PFSK-1 (cell line): Measurements from ENCODE around the gene NRCAM.

Experiments used
- SIN3A ChIP-seq: IDR thresholded peaks from 2 replicates; pipeline ENCODE4 v1.6.1; 2012; ENCODE audit warnings: mild to moderate bottlenecking, low read length, moderate library complexity, borderline replicate concordance; ENCODE audit not compliant: insufficient read depth
- TAF1 ChIP-seq: IDR thresholded peaks from 2 replicates; pipeline ENCODE4 v1.6.1; 2012; ENCODE audit warnings: low read length, control low read depth, borderline replicate concordance; ENCODE audit not compliant: insufficient read depth
- TF ChIP-seq, protein P1 (sequence below), 2 experiments: IDR thresholded peaks; 2 replicates each; pipeline versions ENCODE4 v1.6.1 to v1.8.0; 2011 to 2012; ENCODE audit warnings: low read depth in 2 of 2, low read length in 2 of 2, control low read depth in 1 of 2, inconsistent platforms in 1 of 2, mild to moderate bottlenecking in 1 of 2, moderate library complexity in 1 of 2; ENCODE audit not compliant: insufficient read depth in 1 of 2

- no peak for TF ChIP-seq TAF1
- TF ChIP-seq, protein P1, sequence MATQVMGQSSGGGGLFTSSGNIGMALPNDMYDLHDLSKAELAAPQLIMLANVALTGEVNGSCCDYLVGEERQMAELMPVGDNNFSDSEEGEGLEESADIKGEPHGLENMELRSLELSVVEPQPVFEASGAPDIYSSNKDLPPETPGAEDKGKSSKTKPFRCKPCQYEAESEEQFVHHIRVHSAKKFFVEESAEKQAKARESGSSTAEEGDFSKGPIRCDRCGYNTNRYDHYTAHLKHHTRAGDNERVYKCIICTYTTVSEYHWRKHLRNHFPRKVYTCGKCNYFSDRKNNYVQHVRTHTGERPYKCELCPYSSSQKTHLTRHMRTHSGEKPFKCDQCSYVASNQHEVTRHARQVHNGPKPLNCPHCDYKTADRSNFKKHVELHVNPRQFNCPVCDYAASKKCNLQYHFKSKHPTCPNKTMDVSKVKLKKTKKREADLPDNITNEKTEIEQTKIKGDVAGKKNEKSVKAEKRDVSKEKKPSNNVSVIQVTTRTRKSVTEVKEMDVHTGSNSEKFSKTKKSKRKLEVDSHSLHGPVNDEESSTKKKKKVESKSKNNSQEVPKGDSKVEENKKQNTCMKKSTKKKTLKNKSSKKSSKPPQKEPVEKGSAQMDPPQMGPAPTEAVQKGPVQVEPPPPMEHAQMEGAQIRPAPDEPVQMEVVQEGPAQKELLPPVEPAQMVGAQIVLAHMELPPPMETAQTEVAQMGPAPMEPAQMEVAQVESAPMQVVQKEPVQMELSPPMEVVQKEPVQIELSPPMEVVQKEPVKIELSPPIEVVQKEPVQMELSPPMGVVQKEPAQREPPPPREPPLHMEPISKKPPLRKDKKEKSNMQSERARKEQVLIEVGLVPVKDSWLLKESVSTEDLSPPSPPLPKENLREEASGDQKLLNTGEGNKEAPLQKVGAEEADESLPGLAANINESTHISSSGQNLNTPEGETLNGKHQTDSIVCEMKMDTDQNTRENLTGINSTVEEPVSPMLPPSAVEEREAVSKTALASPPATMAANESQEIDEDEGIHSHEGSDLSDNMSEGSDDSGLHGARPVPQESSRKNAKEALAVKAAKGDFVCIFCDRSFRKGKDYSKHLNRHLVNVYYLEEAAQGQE (IDR thresholded peaks at IDR 0.05; ENCODE audit: insufficient read depth in 1 of 2, low read depth in 2 of 2, low read length in 2 of 2): no peak
- no peak for TF ChIP-seq SIN3A
These were observed 41.2 kb downstream of the NRCAM start for GRCh38 chr7:108415084-108415483.
